K562 (cell line): Measurements from ENCODE around the gene GRIN2A. TPM values are rescaled to one million over a fixed set of nuclear protein-coding genes. Genes with fewer than 3 reads are reported as not detected.

Source experiments
- ATAC-seq: fragments of 200-7000 bp; cut with Tn5 transposase; 3 replicates; pipeline ENCODE4 v1.9.1; 2020; ENCODE audit warnings: moderate library complexity
- BruUV-seq: library from RNA; stranded (reverse); fragments of 400-500 nt; replicated peaks from 2 replicates; lab custom pipeline; 2021; lab: Mats Ljungman, UMichigan
- CTCF ChIA-PET: fragments of 300-600 bp; formaldehyde crosslinking; extraction: SDS; loops from one replicate; lab custom pipeline; 2021; ENCODE audit warnings: low intra/inter-chr PET ratio; lab: Yijun Ruan, JAX
- POLR2A ChIA-PET: fragments of 300-600, 350-650 bp; sonication (Branson Sonifier 250); formaldehyde crosslinking; extraction: SDS; loops from one replicate; lab custom pipeline; 2021; ENCODE audit warnings: antibody characterized with exemption, inconsistent platforms; lab: Yijun Ruan, JAX
- DNase-seq, 4 experiments: peaks; one replicate each; pipeline versions ENCODE4 v3.0.0 to v3.0.0-alpha.2; 2011 to 2018; ENCODE audit warnings: low spot score in 3 of 4, mixed read lengths in 3 of 4; ENCODE audit errors: extremely low read depth in 1 of 4
- FAIRE-seq: peaks from 2 replicates; lab custom pipeline; 2011; peaks lifted over from hg19 to GRCh38; lab: Jason Lieb, UNC
- H2AFZ ChIP-seq: 2 replicates; pipeline ENCODE4 v1.6.0; 2011; ENCODE audit warnings: low read depth, low read length, control low read depth, inconsistent platforms
- H3K27ac ChIP-seq: fragments of 200-600 bp; 3 replicates; pipeline ENCODE4 v1.8.0; 2011; ENCODE audit warnings: low read depth, mild to moderate bottlenecking, control low read depth, inconsistent platforms, low read length, moderate library complexity, mixed read lengths; ENCODE audit errors: extremely low read depth
- H3K27me3 ChIP-seq, 2 experiments: fragments of 300-600 bp in 1 of 2; 2 replicates in 1 of 2; 3 replicates in 1 of 2; pipeline versions ENCODE4 v1.6.0 to v1.8.0; 2011; ENCODE audit warnings: inconsistent platforms in 2 of 2, low read length in 2 of 2, mild to moderate bottlenecking in 1 of 2, mixed read lengths in 1 of 2, moderate library complexity in 1 of 2; ENCODE audit not compliant: control insufficient read depth in 2 of 2, insufficient read depth in 2 of 2
- H3K36me3 ChIP-seq: fragments of 300-600 bp; 3 replicates; pipeline ENCODE4 v1.8.0; 2011; ENCODE audit warnings: mild to moderate bottlenecking, low read length, inconsistent platforms; ENCODE audit not compliant: control insufficient read depth, insufficient read depth
- H3K4me1 ChIP-seq, 2 experiments: fragments of 200-600 bp in 1 of 2; replicated peaks in 1 of 2; 2 replicates in 1 of 2; 3 replicates in 1 of 2; pipeline versions ENCODE4 v1.5.1 to v1.8.0; 2011; ENCODE audit warnings: inconsistent platforms in 2 of 2, low read length in 2 of 2, mild to moderate bottlenecking in 1 of 2, mixed read lengths in 1 of 2, moderate library complexity in 1 of 2; ENCODE audit not compliant: control insufficient read depth in 2 of 2, insufficient read depth in 2 of 2
- H3K4me2 ChIP-seq: 2 replicates; pipeline ENCODE4 v1.6.1; 2011; ENCODE audit warnings: low read length, control low read depth, inconsistent platforms, mixed read lengths; ENCODE audit not compliant: insufficient read depth
- H3K4me3 ChIP-seq: fragments of 200-600 bp; sonication (generic), shearing (Covaris generic); 2 replicates; pipeline ENCODE4 v1.5.1; 2016; ENCODE audit warnings: control low read depth, inconsistent platforms
- H3K79me2 ChIP-seq: fragments of 200-600 bp; 3 replicates; pipeline ENCODE4 v1.8.0; 2011; ENCODE audit warnings: low read length, inconsistent platforms; ENCODE audit not compliant: control insufficient read depth, insufficient read depth
- H3K9ac ChIP-seq, 2 experiments: 2 replicates each; pipeline versions ENCODE4 v1.6.0 to v1.6.1; 2011; ENCODE audit warnings: low read depth in 2 of 2, low read length in 2 of 2, control low read depth in 1 of 2, inconsistent platforms in 1 of 2, mild to moderate bottlenecking in 1 of 2, mixed read lengths in 1 of 2; ENCODE audit not compliant: insufficient read depth in 1 of 2
- H3K9me1 ChIP-seq: one replicate; pipeline ENCODE4 v1.6.0; 2011; ENCODE audit warnings: inconsistent platforms, mild to moderate bottlenecking, low read length, moderate library complexity; ENCODE audit not compliant: control insufficient read depth, insufficient read depth
- H3K9me3 ChIP-seq: replicated peaks from 2 replicates; pipeline ENCODE4 v1.5.1; 2011; ENCODE audit warnings: low read depth, low read length, inconsistent platforms; ENCODE audit not compliant: control insufficient read depth, insufficient read depth
- H4K20me1 ChIP-seq: replicated peaks from 2 replicates; pipeline ENCODE4 v1.6.1; 2011; ENCODE audit warnings: low read length, inconsistent platforms, mixed read lengths; ENCODE audit not compliant: control insufficient read depth, insufficient read depth
- ADNP ChIP-seq: fragments of 200-800 bp; sonication (Bioruptor generic); IDR thresholded peaks from 2 replicates; pipeline ENCODE4 v1.6.1; 2016; ENCODE audit warnings: missing genetic modification characterization, missing compliant biosample characterization
- BACH1 ChIP-seq: fragments of 200-800 bp; sonication (Bioruptor generic); IDR thresholded peaks from 2 replicates; pipeline ENCODE4 v1.6.1; 2016; ENCODE audit warnings: missing genetic modification characterization, missing compliant biosample characterization
- BCOR ChIP-seq: fragments of 450-650 bp; IDR thresholded peaks from 2 replicates; pipeline ENCODE4 v1.6.1; 2016
- ESRRB ChIP-seq: fragments of 250-450 bp; sonication (Bioruptor Pico); IDR thresholded peaks from 2 replicates; pipeline ENCODE4 v1.5.0; 2020; ENCODE audit warnings: mild to moderate bottlenecking, moderate library complexity, borderline replicate concordance
- FOSL1 ChIP-seq: fragments of 200-800 bp; sonication (Bioruptor generic); conservative IDR thresholded peaks from 2 replicates; pipeline ENCODE4 v1.6.1; 2016; ENCODE audit warnings: missing genetic modification characterization, missing compliant biosample characterization
- GMEB1 ChIP-seq: fragments of 250-450 bp; sonication (Bioruptor Pico); IDR thresholded peaks from 2 replicates; pipeline ENCODE4 v1.4.0; 2020; ENCODE audit warnings: mild to moderate bottlenecking
- GTF2A2 ChIP-seq: IDR thresholded peaks from 2 replicates; pipeline ENCODE4 v1.6.1; 2016; ENCODE audit warnings: mild to moderate bottlenecking, missing genetic modification characterization, missing compliant biosample characterization
- SP1 ChIP-seq: sonication (generic); formaldehyde crosslinking; IDR thresholded peaks from 2 replicates; pipeline ENCODE4 v1.8.1; 2022; ENCODE audit warnings: mild to moderate bottlenecking, missing genetic modification reagents
- ZNF398 ChIP-seq: fragments of 250-450 bp; sonication (Bioruptor Pico); IDR thresholded peaks from 2 replicates; pipeline ENCODE4 v1.8.0; 2021; ENCODE audit warnings: moderate library complexity, mild to moderate bottlenecking, inconsistent platforms
- WGBS: fragments of 100-300 bp; shearing (Covaris generic); methylation state at CpG from one replicate; pipeline ENCODE4 v1.1.6; 2016; ENCODE audit warnings: low coverage, mixed read lengths; ENCODE audit not compliant: insufficient coverage; ENCODE audit errors: missing lambda C conversion rate; 5-methylcytosine and 5-hydroxymethylcytosine counted together
- in situ Hi-C: fragments of 300-500 bp; cut with MboI; formaldehyde crosslinking; loops from 4 replicates; pipeline ENCODE4 v1.15.0; 2018; ENCODE audit warnings: inconsistent platforms, mixed read lengths
- intact Hi-C: fragments of 100-400 bp; cut with micrococcal nuclease; formaldehyde crosslinking; loops from 2 replicates; pipeline ENCODE4 v1.14.2; 2022
- polyA plus RNA-seq, 8 experiments: library from polyadenylated mRNA; depleted of rRNA in 4 of 8; stranded (reverse) in 5 of 8; unstranded in 3 of 8; fragments of >200 nt; fragmentation: Nextera tagmentation in 2 of 8; fragmentation: Illumina TruSeq in 1 of 8; extraction: Ambion mirVana in 2 of 8; extraction: Trizol in 1 of 8; gene quantifications; 2 replicates each; pipeline versions ENCODE4 v1.2.1 to v1.2.3, GENCODE V29; 2011 to 2014; ENCODE audit warnings: inconsistent platforms in 1 of 8, missing spikeins in 1 of 8
- total RNA-seq, 7 experiments: library from RNA; depleted of rRNA in 6 of 7; stranded (reverse); fragments of >200 nt in 6 of 7; fragmentation: Illumina TruSeq in 2 of 7; extraction: Trizol in 2 of 7; gene quantifications; 2 replicates each; pipeline versions ENCODE4 v1.2.1 to v1.2.3, GENCODE V29; 2011 to 2021; ENCODE audit warnings: low replicate concordance in 1 of 7
- TF ChIP-seq, protein P1 (sequence below): fragments of 450-650 bp; IDR thresholded peaks from 2 replicates; pipeline ENCODE4 v1.6.1; 2018; ENCODE audit not compliant: partially characterized antibody
- TF ChIP-seq, protein P2 (sequence below): fragments of 200-800 bp; sonication (Bioruptor generic); IDR thresholded peaks from 2 replicates; pipeline ENCODE4 v1.6.1; 2017; ENCODE audit warnings: missing genetic modification characterization, missing compliant biosample characterization

Gene GRIN2A
- total and polyA plus RNA-seq, 9 of the 15 experiments (the other 6 are each of a cell fraction or from before 2014, with no cell fraction given) = not detected

DNA sequence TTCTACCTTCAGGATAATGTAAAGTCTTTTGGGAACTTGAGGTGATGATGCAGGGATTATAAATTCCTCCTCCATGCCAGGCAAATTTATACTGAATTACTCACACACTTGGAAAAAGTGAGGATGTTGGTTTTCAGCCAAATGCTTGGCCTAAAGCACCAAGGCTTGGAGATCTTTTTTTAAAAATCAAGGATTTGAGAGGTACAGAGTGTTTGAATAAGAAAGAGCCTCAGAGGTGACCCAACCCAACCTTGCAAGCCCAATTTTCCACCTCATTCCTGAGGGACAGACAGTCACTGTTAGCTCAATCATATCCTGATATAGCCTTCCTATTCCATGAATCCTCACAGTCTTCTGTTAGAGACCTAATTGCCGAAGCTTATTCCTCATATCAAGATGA, 14.0 kb downstream of the GRIN2A start:
- Histone ChIP-seq H2AFZ (no peak overlapping the region), H4K20me1 (no peaks in the 10 kb centered on the region), H3K79me2 (no peaks in the 10 kb centered on the region), H3K4me1 (no peaks in the 10 kb centered on the region), H3K36me3 (no peaks in the 10 kb centered on the region), H3K9ac (no peak overlapping the region), H3K9me1 (no peaks in the 10 kb centered on the region), H3K27ac (no peak overlapping the region), H3K9me3 (no peaks in the 10 kb centered on the region), H3K4me2 (no peak overlapping the region), H3K27me3 (peaks cover 0 to 5% of the 10 kb centered on the region in 2 experiments; a peak in 1 of 5 replicates), H3K4me3 (no peak overlapping the region)
- ChIA-PET POLR2A (no interaction called here), CTCF (no interaction called here)
- no peak for FAIRE-seq
- intact Hi-C loops = no loop called here
- ATAC-seq = no peak
- in situ Hi-C loops = loop anchor here (25.0 kb wide), 1 partner anchor 1606 kb away; no protein-coding TSS in a partner anchor
- no peak for DNase-seq
- BruUV-seq = no TSS peak
- WGBS = 0% methylated on average over 1 of the region's 1 CpG
- TF ChIP-seq ESRRB (CRISPR knock-in tag) = no peak
- no peak for TF ChIP-seq FOSL1
- no peak for TF ChIP-seq BCOR
- TF ChIP-seq, protein P1, sequence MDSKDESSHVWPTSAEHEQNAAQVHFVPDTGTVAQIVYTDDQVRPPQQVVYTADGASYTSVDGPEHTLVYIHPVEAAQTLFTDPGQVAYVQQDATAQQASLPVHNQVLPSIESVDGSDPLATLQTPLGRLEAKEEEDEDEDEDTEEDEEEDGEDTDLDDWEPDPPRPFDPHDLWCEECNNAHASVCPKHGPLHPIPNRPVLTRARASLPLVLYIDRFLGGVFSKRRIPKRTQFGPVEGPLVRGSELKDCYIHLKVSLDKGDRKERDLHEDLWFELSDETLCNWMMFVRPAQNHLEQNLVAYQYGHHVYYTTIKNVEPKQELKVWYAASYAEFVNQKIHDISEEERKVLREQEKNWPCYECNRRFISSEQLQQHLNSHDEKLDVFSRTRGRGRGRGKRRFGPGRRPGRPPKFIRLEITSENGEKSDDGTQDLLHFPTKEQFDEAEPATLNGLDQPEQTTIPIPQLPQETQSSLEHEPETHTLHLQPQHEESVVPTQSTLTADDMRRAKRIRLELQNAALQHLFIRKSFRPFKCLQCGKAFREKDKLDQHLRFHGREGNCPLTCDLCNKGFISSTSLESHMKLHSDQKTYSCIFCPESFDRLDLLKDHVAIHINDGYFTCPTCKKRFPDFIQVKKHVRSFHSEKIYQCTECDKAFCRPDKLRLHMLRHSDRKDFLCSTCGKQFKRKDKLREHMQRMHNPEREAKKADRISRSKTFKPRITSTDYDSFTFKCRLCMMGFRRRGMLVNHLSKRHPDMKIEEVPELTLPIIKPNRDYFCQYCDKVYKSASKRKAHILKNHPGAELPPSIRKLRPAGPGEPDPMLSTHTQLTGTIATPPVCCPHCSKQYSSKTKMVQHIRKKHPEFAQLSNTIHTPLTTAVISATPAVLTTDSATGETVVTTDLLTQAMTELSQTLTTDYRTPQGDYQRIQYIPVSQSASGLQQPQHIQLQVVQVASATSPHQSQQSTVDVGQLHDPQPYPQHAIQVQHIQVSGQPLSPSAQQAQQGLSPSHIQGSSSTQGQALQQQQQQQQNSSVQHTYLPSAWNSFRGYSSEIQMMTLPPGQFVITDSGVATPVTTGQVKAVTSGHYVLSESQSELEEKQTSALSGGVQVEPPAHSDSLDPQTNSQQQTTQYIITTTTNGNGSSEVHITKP = no peak
- TF ChIP-seq, protein P2, sequence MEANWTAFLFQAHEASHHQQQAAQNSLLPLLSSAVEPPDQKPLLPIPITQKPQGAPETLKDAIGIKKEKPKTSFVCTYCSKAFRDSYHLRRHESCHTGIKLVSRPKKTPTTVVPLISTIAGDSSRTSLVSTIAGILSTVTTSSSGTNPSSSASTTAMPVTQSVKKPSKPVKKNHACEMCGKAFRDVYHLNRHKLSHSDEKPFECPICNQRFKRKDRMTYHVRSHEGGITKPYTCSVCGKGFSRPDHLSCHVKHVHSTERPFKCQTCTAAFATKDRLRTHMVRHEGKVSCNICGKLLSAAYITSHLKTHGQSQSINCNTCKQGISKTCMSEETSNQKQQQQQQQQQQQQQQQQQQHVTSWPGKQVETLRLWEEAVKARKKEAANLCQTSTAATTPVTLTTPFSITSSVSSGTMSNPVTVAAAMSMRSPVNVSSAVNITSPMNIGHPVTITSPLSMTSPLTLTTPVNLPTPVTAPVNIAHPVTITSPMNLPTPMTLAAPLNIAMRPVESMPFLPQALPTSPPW (CRISPR knock-in tag) = no peak
- no peak for TF ChIP-seq GTF2A2 (tag)
- TF ChIP-seq BACH1 = no peak
- TF ChIP-seq SP1 = no peak
- TF ChIP-seq ADNP (tag) = no peak
- TF ChIP-seq GMEB1 = no peak
- TF ChIP-seq ZNF398 (CRISPR knock-in tag) = no peak
